ENCODE results near the gene SORT1.
"Not testable (repeated sequence)": the region's sequence is repeated elsewhere in the genome, so short reads cannot be mapped to it uniquely, and the experiment has no call there.

SORT1 gene

DNA sequence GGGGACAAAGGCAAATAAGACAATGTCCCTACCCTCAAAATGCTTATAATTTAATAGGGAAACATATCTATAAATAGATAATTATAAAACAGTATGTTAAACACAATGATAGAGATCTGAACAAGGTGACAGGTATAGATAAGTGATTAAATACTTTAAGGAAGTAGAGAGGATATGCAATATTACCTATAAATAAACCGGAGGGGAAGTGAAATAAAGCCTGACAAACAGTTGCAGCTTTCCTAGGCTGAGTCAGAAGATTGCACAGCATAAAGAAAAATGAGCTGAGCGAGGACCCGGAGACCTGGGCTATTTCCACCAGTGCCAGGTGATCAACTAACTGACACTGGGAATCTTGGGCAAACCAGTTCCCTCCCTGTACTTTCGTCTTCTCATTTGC lies 103.2 kb downstream of the SORT1 start:
- FAIRE-seq, result no peak

DNA sequence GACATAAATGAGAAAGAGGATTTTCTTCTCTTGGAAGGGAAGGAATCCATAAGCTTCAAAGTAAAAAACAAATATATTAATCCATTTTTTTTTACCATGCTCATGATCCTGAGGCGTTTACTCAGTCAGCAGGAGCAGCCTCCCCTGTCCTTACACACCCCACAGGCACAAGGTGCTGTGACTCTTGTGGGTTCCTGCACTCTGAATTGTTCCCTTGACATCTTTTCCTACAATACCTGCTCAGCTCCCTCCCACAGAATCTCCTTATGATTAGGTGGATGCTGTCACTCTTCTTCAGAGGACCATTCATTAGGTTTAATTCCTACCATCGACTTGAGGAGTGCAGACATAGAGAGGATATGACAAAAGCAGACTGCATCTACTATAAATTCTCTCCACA lies 104.7 kb downstream of the SORT1 start:
- FAIRE-seq, result no peak

DNA sequence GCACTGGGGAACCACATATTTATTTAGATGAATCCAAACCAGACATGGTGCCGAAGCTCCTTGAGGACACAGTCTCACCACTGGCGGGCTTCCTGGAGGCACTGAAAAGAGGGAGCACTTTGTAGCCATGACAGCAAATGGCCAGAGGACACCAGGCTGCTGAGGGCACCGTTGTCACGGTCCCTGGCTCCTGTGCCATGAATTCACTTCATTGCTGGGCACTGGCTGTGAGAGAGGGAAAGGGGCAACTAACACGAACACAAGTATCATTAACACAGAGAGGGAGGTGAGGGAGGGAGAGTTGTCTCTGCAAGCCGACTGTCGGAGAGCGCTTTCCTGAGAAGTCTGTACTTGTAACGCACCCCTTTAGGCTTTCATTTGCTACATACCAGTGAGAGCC lies 105.4 kb downstream of the SORT1 start:
- FAIRE-seq, result no peak

DNA sequence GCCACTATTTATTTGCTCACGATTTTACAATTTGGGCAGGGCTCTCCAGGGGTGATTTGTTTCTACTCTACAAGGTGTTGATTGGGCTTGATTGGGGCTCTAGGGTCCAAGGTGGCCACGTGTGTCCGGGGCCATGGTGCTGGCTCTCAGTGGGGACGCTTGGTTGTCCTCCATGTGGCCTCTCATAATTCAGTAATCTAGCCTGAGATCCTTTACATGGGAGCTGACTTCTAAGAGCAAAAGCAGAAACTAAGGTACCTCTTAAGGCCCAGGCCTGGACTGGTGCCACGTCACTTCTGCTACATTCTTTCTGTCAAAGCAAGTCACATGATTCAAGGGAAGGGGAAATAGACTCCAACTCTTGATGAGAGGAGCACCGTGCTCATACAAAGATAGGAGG lies 106.7 kb downstream of the SORT1 start:
- no peak for FAIRE-seq

DNA sequence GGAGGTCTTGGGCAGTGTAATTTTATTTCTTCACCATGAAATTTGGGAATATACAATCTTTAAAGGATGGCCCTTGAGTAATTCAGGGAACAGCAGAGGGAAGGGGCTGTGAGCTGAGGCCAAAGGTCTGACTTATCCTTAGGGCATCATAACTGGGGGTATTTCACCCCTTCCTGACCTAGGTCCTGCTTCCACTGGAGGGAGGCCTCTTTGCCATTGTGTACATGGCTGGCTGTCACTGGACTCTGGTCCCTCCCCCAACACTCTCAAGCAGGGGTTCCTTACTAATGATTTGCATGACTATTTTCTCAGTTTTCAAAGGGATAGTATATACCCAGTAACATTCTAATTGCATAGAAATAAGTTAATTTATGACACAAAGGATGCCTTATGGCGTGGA lies 107.6 kb downstream of the SORT1 start:
- FAIRE-seq, result no peak

DNA sequence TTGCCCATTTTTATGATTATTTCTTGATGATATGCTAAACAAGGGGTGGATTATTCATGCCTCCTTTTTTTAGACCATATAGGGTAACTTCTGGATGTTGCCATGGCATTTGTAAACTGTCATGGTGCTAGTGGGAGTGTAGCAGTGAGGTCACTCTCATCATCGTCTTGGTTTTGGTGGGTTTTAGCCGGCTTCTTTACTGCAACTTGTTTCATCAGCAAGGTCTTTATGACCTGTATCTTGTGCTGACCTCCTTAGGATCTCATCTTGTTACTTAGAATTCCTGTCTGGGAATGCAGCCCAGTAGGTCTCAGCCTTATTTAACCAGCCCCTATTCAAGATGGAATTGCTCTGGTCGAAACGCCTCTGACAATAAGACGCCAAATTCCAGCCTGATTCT lies 111.0 kb downstream of the SORT1 start:
- FAIRE-seq, result not testable (repeated sequence)

DNA sequence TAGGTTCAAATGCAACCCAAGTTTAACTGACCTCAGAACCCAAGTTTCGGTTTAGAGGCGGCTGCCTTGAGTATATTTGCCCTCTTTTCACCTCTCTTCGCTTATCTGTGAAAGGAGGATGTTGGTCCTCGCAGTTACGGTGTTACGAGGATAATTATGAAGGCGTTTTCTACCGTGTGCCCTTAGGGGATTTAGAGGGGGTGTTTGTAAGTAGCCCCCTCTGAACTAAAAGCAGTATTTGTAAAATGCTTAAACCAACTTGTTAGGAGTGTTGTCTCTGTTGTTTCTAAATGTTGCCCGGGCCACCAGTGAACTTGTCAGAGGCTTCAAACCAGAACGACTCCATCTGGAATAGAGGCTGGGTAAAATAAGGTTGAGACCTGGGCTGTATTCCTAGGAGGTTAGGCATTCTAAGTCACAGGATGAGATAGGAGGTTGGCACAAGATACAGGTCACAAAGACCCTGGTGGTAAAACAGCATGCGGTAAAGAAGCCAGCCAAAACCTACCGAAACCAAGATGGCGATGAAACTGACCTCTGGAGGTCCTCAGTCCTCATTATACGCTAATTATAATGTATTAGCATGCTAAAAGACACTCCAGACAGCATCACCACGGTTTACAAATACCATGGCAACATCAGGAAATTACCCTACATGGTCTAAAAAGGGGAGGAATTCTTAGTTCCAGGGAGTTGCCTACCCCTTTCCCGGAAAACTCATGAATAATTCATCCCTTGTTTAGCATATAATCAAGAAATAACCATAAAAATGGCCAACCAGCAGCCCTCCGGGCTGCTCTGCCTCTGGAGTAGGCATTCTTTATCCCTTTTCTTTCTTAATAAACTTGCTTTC lies 113.7 kb downstream of the SORT1 start:
- FAIRE-seq, result no peak

DNA sequence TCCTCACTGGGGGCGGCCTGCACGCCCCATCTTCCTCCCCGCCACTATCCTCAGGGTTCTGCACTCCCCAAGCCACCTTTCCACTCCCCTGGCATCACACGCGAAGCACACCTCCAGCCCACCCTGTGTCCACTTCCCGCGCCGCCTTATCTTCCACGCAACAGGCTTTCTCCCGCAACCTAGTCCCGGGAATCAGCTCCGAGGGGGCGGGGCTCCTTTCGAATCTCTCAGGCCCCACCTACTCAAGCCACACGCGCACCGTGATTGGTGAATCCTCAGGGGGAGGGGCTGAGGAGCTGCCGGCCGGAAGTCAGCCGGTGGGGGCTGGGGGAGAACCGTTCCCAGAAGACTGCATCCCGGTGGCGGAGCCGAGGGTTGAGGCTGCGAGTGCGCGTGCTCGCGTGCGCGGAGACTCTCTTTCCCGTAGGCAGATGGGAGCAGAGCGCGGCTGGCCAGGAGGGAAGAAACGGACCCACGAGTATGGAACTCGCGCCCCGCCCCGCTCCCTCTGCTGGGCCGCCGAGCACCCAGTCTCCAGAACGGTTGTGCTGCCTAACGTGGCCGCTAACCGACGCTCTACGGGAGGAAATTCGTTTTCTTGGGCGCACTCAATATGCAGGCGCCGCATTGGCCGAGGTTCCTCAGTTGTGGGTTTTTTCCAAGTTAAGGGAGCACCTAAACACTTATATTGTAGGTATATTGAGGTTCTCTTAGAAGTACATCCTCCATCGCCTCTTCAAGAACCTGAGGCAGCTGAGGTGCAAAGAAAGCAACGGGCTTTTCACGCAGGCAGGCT lies 114.6 kb downstream of the SORT1 start, which contains the start of gene PSRC1:
Gene PSRC1, minus strand, starts transcription at position 194 of the 796 bp plus-strand sequence.
- no peak for FAIRE-seq

DNA sequence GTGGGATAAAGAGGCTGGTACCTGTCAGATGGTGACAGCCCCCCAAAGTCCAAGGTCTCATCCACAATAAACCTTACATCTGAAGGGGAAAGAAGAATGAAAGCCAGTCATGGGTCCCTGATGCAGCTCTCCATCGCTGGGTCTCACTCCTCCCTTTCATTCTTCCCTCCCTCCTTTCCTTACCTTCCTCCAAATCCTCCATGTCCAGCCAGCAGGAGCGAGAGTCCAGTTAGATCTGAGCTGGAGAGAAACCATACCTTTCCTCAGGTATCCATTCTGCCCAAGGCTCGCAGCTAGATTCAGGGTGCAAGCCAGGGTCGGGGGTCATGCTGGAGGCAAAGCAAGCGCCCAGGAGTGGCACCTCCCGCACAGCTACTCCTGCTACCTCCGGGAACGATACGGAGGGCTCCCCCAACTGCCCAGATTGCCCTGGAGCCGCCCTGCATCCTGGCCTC lies 115.2 kb downstream of the SORT1 start:
- no peak for FAIRE-seq

DNA sequence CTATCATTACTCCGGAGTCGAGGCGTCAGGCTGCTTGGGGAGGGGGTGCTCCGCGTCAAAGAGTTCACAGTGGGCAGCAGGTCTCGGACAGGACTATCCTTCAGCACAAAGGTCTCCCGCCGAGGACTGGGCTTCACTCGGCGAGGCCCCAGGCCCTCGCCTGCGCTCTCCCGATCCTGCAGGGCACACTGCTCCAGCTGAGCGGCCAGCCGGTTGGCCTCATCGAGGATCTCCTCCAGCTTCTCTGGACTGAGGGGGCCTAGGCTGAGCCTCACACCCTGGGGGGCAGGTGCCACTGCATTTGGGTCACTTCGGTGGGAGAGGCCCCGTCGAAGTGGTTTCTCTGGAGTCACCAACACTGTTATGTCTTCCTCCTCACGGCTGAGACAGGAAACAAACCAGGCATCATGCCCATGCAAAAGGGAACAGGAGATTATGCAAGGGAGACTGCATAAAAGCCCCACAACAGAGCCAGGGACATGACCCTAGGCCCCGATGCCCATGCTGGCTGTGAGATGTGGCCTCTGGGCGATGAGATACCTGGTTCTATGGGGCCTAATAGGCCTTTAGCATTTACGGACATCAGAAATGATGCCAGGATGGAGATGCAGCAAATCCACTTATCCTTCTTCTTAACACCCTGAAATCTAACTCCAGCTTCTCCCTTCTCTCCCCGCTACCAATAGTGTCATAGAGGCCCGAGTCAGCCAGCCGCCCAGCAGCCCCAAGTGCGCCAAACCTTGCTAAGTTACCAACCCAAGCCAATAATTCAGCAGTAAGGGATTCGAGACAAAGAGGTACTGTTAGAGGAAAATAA lies 115.8 kb downstream of the SORT1 start:
- no peak for FAIRE-seq

DNA sequence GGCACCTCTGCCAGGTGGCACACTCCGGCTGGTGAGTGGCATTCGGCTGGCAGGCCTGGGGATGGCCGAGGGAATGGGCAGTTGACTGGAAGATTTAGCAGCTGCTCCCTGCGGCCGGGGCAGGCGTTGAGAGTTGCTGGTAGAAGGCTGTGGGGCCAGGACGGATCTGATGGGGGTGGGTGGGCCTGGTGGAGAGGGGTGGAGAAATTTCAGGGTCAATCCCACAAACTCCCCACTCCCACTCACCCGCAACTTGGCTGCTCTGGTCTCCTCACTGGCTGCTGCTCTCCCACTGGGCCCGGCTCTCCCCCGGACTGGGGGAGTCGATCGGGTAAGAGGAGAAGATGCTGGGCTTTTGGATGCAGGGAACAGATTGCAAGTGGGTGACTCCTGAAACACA lies 116.9 kb downstream of the SORT1 start:
- FAIRE-seq, result no peak

DNA sequence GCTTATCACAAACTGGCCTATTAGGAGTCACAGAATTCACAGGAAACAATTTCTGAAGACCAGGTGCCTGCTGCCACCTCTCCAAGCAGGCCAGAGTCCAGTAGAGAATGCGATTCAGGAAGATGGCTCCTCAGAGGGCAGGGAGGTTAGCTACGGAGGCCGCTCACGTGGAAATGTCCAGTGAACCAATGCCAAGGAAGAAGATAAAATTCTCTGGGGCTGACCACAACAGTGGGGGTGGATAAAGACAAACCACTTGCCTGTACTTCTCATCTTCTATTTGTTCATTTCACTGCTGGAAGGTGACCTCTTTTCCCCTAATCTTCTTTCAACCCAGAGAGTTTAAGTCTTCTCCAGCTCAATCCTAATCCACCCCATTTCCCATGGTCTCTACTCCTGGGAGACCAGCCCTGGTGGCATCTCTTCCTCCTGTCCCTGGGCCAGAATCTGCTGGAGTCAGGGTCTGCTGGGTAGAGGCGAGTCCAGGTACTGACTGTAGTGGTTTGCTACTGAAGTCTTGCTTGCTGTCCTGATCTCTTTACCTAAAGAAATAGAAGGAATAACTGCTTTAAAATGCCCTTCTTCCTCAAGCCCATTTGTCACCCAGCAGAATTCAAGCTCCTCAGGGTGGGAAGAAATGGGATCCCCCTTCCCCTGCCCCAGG lies 118.0 kb downstream of the SORT1 start:
- no peak for FAIRE-seq

DNA sequence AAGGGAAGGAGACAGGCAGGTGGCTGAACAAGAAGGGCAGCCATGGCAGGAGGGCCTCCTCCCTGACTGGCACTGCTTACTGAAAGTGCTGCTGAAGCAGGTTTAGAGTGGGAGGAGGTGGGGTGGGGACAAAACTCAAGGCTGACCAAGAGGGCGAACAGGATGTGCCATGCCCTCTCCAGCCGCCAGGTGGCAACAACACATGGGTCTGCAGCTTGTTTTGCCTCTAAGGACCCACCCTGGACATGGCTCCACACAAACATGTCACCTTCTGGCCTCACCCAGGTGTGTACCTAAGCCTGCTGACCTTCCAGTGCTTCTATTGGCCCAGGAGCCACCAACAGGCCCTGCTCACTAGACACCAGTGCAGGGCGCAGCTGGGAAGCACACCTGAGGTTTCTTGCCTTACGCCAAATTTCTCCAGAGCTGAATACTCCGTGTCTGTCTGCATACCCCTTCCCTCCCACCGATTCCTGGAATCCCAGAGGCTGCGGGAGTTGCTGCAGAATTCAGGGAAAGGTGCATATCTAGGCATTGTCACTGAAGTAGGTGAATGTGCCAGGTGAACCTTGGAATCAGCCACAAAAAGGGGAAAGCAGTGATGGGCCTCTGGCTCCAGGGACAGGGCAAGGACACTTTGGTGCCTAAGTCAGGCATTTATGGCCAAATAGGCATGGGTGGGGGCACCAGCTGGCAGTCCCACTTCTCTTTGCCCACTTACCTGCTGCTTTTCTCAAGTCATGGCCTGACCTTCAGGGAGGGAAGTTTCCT lies 120.1 kb downstream of the SORT1 start:
- FAIRE-seq, result no peak

DNA sequence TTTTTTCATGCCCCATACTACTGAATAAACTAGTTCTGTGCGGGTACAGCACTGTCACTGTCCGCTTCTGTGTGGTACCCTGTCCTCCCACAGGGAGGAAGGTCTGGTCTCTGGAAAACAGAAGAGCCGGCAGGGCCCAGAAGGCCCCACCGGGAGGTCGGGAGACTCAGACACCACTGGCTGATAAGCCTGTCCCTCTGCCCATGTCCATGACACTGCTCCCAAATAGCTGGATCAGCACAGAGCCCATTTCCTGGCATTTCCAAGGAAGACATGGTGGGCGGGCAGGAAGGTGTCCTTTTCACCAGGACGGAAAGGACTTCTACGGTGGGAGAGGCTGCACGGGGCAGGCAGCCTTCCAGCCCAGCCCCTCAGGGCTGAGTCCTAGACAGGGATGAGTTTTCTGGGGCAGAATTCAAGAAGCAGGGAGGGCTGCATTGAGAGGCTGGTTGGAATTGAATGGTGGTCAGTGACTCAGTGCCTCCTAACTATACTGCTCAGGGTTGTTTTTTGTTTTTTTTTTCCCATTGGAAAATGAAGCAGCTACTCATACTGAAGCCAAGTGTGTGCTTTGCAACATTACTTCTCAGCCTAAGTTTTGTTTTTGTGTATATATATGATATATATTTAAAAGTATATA lies 121.9 kb downstream of the SORT1 start:
- FAIRE-seq, result no peak

DNA sequence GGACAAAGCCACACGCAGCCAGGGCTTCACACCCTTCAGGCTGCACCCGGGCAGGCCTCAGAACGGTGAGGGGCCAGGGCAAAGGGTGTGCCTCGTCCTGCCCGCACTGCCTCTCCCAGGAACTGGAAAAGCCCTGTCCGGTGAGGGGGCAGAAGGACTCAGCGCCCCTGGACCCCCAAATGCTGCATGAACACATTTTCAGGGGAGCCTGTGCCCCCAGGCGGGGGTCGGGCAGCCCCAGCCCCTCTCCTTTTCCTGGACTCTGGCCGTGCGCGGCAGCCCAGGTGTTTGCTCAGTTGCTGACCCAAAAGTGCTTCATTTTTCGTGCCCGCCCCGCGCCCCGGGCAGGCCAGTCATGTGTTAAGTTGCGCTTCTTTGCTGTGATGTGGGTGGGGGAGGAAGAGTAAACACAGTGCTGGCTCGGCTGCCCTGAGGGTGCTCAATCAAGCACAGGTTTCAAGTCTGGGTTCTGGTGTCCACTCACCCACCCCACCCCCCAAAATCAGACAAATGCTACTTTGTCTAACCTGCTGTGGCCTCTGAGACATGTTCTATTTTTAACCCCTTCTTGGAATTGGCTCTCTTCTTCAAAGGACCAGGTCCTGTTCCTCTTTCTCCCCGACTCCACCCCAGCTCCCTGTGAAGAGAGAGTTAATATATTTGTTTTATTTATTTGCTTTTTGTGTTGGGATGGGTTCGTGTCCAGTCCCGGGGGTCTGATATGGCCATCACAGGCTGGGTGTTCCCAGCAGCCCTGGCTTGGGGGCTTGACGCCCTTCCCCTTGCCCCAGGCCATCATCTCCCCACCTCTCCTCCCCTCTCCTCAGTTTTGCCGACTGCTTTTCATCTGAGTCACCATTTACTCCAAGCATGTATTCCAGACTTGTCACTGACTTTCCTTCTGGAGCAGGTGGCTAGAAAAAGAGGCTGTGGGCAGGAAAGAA lies 122.9 kb downstream of the SORT1 start:
- FAIRE-seq, result no peak

DNA sequence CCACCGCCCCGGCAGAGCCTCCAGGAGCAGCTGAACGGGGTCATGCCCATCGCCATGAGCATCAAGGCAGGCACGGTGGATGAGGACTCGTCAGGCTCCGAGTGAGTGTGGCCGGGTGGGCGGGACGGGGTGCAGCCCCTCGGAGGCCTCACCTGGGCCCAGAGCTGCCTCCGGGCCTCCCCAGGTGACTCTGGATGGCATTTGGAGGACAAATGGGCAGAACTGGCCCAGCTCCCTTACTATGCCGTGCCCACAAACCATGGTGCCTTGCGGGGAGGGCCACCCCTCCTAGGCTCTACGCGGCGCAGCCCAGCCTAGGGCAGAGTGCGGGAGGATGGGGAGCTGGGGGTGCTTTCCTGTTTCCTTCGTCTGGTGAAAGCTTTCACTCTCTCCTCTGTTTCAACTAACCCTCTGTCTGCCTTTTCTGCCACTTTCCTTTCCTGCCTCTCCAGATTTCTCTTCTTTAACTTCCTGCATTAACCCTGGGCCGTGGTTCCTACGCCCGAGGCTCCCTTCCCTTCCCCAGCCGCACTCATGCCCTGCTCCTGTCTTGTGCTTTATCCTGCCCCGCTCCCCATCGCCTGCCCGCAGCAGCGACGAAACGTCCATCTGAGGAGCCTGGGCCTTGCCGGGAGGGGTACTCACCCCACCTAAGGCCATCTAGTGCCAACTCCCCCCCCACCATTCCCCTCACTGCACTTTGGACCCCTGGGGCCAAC lies 124.0 kb downstream of the SORT1 start:
- no peak for FAIRE-seq

DNA sequence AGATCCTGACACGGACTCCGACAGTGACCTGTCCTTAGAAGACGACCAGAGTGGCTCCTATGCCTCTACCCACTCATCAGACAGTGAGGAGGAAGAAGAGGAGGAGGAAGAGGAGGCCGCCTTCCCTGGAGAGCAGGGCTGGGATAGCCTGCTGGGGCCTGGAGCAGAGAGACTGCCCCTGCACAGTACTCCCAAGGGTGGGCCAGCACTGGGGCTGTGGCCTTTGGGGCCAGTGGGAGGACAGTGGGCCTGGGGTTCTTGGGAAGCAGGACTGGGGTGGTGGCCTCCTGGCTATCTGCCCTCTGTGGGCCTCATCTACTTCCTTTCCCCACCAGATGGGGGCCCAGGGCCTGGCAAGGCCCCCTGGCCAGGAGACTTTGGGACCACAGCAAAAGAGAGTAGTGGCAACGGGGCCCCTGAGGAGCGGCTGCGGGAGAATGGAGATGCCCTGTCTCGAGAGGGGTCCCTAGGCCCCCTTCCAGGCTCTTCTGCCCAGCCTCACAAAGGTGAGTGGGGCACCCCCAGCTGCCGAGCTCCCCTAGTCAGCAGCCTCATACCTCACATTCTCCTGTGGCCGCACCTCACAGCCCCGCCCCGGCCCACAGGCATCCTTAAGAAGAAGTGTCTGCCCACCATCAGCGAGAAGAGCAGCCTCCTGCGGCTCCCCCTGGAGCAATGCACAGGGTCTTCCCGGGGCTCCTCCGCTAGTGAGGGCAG lies 124.7 kb downstream of the SORT1 start:
- FAIRE-seq, result no peak

DNA sequence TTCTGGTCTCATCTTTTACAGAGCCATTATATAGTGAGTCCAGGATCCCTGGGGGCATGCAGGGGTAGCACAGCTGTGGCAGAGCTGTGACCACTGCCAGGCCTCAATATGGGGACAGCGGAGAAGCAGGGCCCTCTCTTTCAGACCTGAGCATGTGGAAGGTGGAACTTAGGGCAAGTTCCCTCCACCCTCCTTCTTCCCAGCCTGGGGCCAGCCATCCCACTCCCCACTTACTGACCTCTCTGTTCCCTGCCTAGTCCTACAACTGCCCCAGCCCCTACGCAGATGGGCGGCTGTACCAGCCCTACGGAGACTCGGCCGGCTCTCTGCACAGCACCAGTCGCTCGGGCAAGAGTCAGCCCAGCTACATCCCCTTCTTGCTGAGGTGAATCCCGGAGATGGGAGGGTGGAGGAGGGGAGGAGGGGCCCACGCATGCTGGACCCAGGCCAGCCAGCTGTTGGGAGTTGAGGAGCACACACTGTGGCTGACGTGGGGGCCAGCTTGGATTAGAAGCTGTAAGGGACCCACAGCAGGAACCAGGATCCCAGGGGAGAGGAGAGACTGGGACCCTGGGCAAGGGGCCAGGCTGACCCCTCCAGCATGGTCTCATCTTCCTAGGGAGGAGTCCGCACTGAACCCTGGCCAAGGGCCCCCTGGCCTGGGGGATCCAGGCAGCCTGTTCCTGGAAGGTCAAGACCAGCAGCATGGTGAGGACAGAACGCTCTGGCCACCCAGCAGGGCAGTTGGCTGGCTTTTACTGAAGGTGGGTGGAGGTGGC lies 125.5 kb downstream of the SORT1 start:
- no peak for FAIRE-seq
